Effector CD4-positive, alpha-beta T cell (primary cell): ENCODE results near the gene PALS2.
A peak's percentile ranks its signal among the peaks of the same experiment; 100 is the strongest.

Source experiments
- DNase-seq: peaks from one replicate; pipeline ENCODE4 v3.0.0-alpha.2; 2020
- total RNA-seq: gene quantifications from one replicate; lab custom pipeline; 2026; lab: John Stamatoyannopoulos, UW

PALS2 gene
- 21.0 reads per million, percentile 48 among the genes with 10 or more reads in this experiment for total RNA-seq

GRCh38 chr7:24572997-24573553 is at the start of gene PALS2:
PALS2 (plus strand) TSS chr7:24573452; CDS start chr7:24623668, 50,216 bp downstream.
- DNase-seq = peak; percentile 65

- no peak for DNase-seq
Measured at GRCh38 chr7:24531255-24531654, 42.0 kb upstream of the PALS2 start.

- no peak for DNase-seq
Measured at GRCh38 chr7:24536682-24537081, 36.6 kb upstream of the PALS2 start.

- DNase-seq = no peak
Measured at GRCh38 chr7:24540956-24541355, 32.3 kb upstream of the PALS2 start.

GRCh38 chr7:24545215-24545614 is 28.0 kb upstream of the PALS2 start:
- DNase-seq = no peak

GRCh38 chr7:24548390-24548789 is 24.9 kb upstream of the PALS2 start:
- no peak for DNase-seq

GRCh38 chr7:24549991-24550390 is 23.3 kb upstream of the PALS2 start:
- no peak for DNase-seq

GRCh38 chr7:24555184-24555583 is 18.1 kb upstream of the PALS2 start:
- no peak for DNase-seq

- DNase-seq = no peak
Measured at GRCh38 chr7:24555719-24556118, 17.5 kb upstream of the PALS2 start.

- no peak for DNase-seq
Measured at GRCh38 chr7:24560772-24561171, 12.5 kb upstream of the PALS2 start.

GRCh38 chr7:24566274-24566673 is 7.0 kb upstream of the PALS2 start:
- DNase-seq = no peak

GRCh38 chr7:24570983-24571382 is 2.3 kb upstream of the PALS2 start:
- DNase-seq = no peak

GRCh38 chr7:24572016-24572392 is 1.2 kb upstream of the PALS2 start:
- no peak for DNase-seq

- peak; percentile 10 for DNase-seq
Measured at GRCh38 chr7:24572393-24572996, 757 bp upstream of the PALS2 start.

GRCh38 chr7:24573554-24574338 is 494 bp downstream of the PALS2 start:
- peak; percentile 14 for DNase-seq

- DNase-seq = no peak
Measured at GRCh38 chr7:24574386-24574785, 1.1 kb downstream of the PALS2 start.

- no peak for DNase-seq
Measured at GRCh38 chr7:24574950-24575349, 1.7 kb downstream of the PALS2 start.

- no peak for DNase-seq
Measured at GRCh38 chr7:24576171-24577025, 3.1 kb downstream of the PALS2 start.

GRCh38 chr7:24578052-24578451 is 4.8 kb downstream of the PALS2 start:
- no peak for DNase-seq

GRCh38 chr7:24580283-24580946 is 7.2 kb downstream of the PALS2 start:
- no peak for DNase-seq

GRCh38 chr7:24582166-24582565 is 8.9 kb downstream of the PALS2 start:
- DNase-seq = no peak

GRCh38 chr7:24587853-24588252 is 14.6 kb downstream of the PALS2 start:
- DNase-seq = peak; percentile 37

GRCh38 chr7:24591152-24591551 is 17.9 kb downstream of the PALS2 start:
- no peak for DNase-seq
